Measurements from ENCODE around the gene PRKCA.

PRKCA gene

GRCh38 chr17:66665194-66665593 lies 362.8 kb downstream of the PRKCA start:
- TF ChIP-seq SIN3A (IDR thresholded peaks at IDR 0.05; ENCODE audit: borderline replicate concordance, insufficient read depth, low read length), result no peak
- TF ChIP-seq TAF1 (IDR thresholded peaks at IDR 0.05; ENCODE audit: borderline replicate concordance, insufficient read depth, low read length), result no peak
- no peak for TF ChIP-seq POLR2AphosphoS5 (IDR thresholded peaks at IDR 0.05; ENCODE audit: low read depth, low read length)
- TF ChIP-seq FOXP2 (optimal IDR thresholded peaks at IDR 0.05; ENCODE audit: borderline replicate concordance, extremely low read depth, extremely low read length, insufficient read depth), result no peak
- no peak for TF ChIP-seq REST (IDR thresholded peaks at IDR 0.05; ENCODE audit: insufficient read depth in 1 of 2, low read depth in 2 of 2, low read length in 2 of 2)

GRCh38 chr17:66667090-66667489 lies 364.7 kb downstream of the PRKCA start:
- no peak for TF ChIP-seq SIN3A (IDR thresholded peaks at IDR 0.05; ENCODE audit: borderline replicate concordance, insufficient read depth, low read length)

GRCh38 chr17:66667491-66668030 lies 365.1 kb downstream of the PRKCA start:
- TF ChIP-seq REST (IDR thresholded peaks at IDR 0.05; ENCODE audit: insufficient read depth in 1 of 2, low read depth in 2 of 2, low read length in 2 of 2) (no peak), TAF1 (IDR thresholded peaks at IDR 0.05; ENCODE audit: borderline replicate concordance, insufficient read depth, low read length) (no peak), POLR2AphosphoS5 (IDR thresholded peaks at IDR 0.05; ENCODE audit: low read depth, low read length) (no peak), FOXP2 (optimal IDR thresholded peaks at IDR 0.05; ENCODE audit: borderline replicate concordance, extremely low read depth, extremely low read length, insufficient read depth) (no peak), SIN3A (IDR thresholded peaks at IDR 0.05; ENCODE audit: borderline replicate concordance, insufficient read depth, low read length) (no peak)

GRCh38 chr17:66670206-66670605 lies 367.8 kb downstream of the PRKCA start:
- TF ChIP-seq REST (IDR thresholded peaks at IDR 0.05; ENCODE audit: insufficient read depth in 1 of 2, low read depth in 2 of 2, low read length in 2 of 2) (no peak), SIN3A (IDR thresholded peaks at IDR 0.05; ENCODE audit: borderline replicate concordance, insufficient read depth, low read length) (no peak), FOXP2 (optimal IDR thresholded peaks at IDR 0.05; ENCODE audit: borderline replicate concordance, extremely low read depth, extremely low read length, insufficient read depth) (no peak), TAF1 (IDR thresholded peaks at IDR 0.05; ENCODE audit: borderline replicate concordance, insufficient read depth, low read length) (no peak), POLR2AphosphoS5 (IDR thresholded peaks at IDR 0.05; ENCODE audit: low read depth, low read length) (no peak)

GRCh38 chr17:66671156-66671555 lies 368.7 kb downstream of the PRKCA start:
- TF ChIP-seq TAF1 (IDR thresholded peaks at IDR 0.05; ENCODE audit: borderline replicate concordance, insufficient read depth, low read length) (no peak), SIN3A (IDR thresholded peaks at IDR 0.05; ENCODE audit: borderline replicate concordance, insufficient read depth, low read length) (no peak), REST (IDR thresholded peaks at IDR 0.05; ENCODE audit: insufficient read depth in 1 of 2, low read depth in 2 of 2, low read length in 2 of 2) (no peak), FOXP2 (optimal IDR thresholded peaks at IDR 0.05; ENCODE audit: borderline replicate concordance, extremely low read depth, extremely low read length, insufficient read depth) (no peak), POLR2AphosphoS5 (IDR thresholded peaks at IDR 0.05; ENCODE audit: low read depth, low read length) (no peak)
